ENCODE measurements around the gene SCN11A.
"Not testable (repeated sequence)": the region's sequence is repeated elsewhere in the genome, so short reads cannot be mapped to it uniquely, and the experiment has no call there.

Gene SCN11A

DNA sequence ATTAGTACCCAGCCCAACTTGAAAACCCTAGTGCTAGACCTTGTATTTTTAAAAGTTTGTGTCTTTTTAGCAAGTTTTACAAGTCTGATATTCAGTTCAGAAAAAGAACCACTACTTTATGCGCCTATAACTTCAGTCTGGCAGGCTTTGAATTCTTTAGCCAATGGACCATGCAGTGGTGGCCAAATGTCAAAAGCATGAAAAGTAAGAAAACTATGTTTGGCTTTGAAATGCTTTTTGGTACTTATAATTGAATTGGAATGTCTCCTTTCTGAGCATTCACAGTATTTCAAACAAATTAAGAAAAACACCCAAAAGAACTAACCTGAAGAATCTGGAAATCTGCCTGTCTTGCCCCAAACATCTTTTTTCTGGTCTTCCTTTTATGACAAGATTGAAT lies 12.9 kb upstream of the SCN11A start:
- DNase-seq, result no peak

DNA sequence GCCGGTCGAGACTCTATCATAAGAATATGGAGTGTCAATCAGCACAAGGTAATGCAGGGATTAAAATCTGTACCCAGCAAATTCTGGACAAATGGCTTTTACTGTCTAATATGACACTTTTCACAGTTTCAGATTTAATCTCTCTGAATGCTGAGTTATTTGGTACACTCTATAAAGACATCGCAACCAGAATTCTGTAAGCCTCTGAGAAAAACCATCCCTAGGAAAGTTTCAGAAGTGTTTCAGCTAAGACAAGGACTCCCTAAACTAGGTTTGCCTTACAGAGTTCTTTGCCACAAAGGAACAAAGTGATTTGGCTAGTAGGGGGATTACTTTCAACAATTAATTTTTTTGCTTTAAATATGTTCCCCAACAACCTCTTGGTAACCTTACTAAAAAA lies 11.4 kb upstream of the SCN11A start:
- DNase-seq, result no peak

DNA sequence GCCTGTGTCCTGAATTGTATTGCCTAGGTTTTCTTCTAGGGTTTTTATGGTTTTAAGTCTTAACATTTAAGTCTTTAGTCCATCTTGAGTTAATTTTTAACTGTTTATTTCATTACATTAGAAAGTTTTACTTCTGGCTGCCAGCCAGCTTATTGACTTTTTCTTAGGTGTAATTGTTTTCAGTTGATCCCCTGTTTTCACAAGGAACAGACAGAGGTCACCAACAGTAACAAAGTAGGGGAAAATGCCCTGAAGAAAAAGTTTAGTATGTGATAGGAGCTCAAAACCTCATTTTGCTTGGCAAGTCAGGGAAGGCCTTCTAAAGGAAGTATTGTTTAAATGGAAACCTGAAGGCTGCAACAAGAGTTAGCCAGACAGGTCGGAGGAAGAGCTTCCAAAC lies 10.4 kb upstream of the SCN11A start:
- DNase-seq, result no peak

DNA sequence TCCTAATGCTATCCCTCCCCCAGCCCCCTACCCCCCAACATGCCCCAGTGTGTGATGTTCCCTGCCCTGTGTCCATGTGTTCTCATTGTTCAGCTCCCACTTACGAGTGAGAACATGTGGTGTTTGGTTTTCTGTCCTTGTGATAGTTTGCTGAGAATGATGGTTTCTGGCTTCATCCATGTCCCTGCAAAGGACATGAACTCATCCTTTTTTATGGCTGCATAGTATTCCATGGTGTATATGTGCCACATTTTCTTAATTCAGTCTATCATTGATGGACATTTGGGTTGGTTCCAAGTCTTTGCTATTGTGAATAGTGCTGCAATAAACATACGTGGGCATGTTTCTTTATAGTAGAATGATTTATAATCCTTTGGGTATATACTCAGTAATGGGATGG lies 9.5 kb upstream of the SCN11A start:
- not testable (repeated sequence) for DNase-seq

DNA sequence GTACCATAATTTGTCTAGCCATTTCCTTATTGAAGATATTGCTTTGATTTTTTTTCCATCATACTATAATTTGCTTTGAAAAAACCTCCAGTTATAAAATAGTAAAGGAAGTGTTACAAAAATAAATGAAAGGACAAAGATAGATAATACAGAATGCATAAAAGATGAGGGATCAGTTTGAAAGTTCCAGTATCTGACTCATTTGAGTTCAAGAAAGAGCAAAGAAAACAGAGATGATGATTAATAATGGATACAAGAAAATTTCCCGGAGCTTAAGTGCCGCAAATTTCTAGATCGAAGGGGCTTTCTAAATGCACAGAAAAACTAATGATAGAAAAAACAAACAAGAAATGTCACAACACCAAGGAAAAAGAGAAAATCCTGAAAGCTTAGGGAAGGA lies 4.4 kb upstream of the SCN11A start:
- DNase-seq, result no peak

DNA sequence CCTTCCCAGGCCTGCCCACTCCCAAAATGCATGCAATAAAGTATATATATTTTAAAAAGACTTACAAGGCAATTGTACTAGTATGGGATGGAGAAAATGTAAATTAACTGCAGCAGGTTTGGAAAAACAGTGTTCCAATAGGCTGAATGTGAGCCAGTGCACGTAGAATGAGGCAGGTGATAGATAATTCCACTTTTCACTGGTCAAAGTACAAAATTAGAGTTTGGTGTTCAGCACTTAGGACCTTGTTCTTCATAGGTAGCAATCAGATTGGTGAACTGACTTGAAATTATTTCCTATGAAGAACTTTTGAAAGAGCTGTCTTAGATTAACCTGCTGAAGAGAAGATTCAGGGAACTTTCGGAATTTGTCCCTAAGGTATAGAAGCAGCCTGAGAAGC lies 2.0 kb upstream of the SCN11A start:
- no peak for DNase-seq

DNA sequence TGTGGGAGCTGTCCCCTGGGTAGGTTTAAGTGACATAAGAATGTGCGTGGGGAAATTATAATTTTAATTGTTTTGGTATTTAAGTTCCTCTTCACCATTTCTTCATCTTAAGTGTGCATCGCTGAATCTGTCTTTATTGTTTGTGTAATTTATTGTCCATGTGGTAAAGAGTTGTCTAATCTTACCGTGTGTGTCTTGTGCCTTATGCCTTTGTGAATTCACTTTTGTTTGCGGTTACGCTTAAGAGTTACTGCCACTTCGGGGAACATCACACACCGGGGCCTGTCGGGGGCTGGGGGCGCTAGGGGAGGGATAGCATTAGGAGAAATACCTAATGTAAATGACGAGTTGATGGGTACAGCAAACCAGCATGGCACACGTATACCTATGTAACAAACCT lies 839 bp upstream of the SCN11A start:
- DNase-seq, result no peak

DNA sequence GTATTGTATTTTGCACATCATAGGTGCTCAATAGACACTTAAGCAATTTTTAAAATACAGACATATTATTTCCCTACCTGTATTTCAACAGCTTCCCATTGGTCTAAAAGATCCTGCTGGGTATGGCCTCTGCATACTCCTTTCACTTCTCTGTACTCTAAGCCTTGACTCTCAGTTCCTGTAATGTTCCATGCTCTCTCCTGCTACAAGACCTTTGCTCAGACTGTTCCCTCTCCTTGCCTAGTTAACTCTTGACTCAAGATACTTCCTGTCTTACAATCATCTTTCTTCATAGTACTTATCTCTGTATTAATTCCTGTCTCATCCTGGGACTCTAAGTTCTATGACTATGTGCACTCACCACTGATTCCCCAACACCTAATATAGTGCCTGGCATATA lies 1.7 kb downstream of the SCN11A start:
- no peak for DNase-seq

DNA sequence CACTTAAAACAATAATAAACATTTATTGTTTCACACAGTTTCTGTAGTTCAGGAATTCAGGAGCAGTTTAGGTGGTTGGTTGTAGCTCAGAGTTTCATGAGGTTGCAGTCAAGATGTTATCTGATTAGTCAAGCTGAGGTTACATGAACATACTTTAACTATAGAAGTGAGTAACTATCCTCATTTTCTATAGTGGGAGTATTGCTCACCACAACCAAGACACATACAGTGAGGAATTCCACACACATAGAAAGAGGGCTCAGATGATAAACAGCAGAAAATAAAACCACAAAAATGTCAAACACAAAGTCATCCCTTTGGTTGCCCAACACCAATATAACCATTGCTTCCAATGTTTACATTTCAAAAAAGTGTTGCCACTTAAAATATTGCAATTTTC lies 13.6 kb downstream of the SCN11A start:
- DNase-seq, result no peak

DNA sequence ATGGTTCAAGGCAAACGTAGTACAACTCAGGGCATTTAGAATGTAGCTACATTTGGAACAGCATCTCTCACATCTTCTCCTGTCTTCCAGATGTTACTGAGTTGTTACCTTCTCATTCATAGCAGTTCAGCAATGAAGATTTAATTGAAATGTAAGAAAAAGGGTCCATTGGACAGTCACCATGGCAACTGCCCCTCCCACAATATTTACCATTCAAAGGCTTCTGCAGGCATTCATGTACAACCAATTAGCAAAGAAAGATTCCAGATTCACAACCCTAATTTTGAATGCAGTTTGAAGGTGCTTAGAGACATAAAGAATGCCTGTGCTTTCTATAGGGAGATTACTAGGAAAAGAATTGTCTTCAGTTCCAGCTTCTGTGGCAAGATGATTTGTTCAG lies 22.2 kb downstream of the SCN11A start:
- no peak for DNase-seq

DNA sequence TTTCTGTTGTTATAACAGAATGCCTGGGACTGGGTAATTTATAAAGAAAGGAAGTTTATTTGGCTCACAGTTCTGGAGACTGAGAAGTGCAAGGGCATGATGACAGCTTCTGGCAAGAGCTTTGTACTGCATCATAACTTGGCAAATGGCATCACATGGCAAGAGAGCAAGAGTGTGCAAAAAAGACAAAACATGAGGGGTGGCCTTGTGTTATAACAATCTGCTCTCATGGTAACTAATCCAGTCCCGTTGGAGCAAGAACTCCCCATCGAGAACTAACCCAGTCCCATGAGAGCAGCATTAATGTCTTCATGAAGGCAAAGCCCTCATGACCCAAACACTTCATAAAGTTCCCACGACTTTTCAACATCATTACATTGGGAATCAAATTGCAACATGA lies 23.2 kb downstream of the SCN11A start:
- no peak for DNase-seq

DNA sequence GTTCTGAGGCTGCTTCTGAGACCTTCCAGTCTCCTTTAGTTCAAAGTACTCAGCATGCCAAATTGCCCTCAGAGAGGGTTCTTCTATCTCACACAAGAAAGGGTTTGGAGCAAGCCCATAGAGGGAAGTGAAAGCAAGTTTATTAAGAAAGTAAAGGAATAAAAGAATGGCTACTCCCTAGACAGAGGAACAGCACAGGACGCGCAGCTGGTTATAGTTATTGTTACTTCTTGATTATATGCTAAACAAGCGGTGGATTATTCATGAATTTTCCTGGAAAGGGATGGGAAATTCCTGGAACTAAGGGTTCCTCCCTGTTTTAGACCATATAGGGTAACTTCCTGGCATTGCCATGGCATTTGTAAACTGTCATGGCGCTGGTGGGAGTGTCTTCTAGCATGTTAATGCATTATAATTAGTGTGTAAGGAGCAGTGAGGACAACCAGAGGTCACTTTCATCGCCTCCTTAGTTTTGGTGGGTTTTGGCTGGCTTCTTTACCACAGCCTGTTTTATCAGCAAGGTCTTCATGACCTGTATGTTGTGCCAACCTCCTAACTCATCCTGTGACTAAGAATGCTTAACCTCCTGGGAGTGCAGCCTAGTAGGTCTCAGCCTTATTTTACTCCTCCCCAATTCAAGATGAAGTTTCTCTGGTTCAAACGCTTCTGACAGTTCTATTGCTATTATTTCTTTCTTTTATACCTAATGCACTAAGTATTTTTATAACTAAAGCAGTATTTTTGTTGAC lies 26.3 kb downstream of the SCN11A start:
- DNase-seq, result no peak

DNA sequence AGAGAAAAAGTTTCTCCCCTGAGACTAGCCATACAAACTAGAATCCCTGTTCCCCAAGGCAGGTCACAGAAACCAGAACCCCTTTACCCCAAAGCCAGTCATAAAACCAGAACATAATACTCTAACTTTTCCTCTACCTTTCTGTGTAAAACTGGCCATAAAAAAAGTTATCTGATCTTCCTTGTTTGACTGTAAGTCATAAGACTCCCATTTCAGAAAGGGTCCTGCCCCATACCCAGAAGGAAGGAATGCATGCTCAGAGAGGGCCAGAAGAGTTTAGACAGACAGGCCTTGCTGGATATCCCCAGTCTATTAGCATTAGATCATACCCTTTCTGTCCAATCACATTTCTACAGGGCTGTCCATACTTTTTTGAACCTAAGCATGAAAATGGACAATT lies 27.2 kb downstream of the SCN11A start:
- no peak for DNase-seq

DNA sequence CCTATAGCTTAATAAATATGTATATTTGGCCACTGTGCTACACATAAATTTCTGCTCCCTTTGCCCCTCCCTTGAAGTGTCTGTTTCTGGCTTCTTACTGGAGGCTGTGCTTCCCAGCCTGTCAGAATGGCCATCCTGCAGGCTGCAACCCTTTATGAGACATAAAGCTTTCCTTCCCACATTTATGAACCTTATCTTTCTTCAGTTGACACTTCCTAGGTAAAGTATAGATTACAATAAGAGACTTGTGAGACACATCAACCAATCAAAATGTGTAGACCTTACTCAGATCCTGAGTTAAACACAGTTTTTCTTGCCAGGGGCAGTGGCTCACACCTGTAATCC lies 29.5 kb downstream of the SCN11A start:
- DNase-seq, result no peak

DNA sequence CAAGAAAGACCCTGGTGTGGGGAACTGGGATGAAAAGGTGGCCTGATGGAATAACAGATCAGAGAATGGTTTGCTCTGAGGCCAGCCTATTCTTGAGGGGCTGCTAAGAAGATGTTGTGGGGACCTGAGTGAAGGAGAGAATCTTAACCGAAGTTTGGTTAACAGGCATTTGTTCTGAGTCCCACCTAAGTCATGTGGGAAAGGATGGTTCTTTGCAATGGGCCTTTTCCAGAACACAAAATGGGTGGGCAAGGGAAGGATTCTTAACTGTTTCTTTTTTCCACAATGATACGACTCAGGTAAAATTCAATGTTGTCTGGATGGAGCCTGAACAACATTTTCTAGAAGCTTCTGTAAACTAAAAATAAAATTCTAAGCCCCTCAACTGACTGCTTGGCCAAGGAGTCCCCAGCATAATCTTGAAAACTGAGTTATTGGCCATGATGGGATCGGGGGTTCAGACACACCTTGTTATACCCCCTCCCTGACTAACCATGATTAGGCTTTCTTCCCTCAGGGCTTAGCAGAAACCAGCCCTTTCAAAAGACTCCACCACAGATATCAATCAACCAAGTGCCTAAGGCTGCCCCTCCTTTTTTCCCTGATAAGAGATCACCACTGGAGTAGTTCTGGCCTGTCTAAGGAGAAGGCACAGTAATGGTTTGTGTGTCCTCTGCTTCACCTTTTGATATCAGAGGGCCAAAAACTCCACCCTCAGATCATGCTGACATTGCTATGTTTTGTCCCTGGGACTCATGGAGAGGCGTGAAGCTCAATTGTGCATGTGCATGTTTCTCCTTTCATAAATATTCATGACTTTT lies 30.1 kb downstream of the SCN11A start:
- no peak for DNase-seq

DNA sequence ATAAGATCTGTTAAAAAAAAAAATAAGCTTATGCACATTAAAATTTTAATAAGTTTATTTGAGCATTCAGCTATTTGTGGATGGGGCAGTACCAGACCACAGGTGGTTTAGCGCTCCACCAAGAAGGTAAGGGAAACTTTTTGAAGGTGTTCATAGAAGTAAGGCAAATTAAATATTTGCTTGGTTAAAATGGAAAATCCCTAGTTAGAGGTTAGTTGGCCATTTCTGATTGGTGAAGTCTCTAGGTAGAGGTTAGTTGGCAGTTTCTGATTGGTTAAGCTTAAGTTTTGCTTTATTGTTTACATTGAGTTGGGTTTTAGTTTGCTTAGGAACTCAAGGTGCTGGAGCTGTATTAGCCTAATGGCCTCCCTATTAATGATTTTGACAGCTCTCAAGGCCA lies 30.7 kb downstream of the SCN11A start:
- no peak for DNase-seq

DNA sequence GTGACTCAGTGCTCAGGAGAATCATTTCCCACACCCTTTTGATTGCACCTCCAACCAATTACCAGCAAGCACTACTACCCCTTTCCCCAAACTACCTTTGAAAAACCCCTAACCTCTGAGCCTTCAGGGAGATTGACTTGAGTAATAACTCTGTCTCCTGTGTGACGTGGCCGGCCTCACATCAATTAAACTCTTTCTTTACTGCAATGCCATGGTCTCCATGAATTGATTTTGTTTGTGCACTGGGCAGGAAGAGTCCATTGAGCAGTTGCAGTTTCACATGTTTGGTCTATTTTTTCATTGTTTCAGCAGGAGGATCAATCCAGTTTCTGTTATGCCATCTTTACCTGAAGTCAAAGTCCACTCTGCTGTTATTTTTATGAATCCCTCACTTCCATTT lies 32.4 kb downstream of the SCN11A start:
- no peak for DNase-seq

DNA sequence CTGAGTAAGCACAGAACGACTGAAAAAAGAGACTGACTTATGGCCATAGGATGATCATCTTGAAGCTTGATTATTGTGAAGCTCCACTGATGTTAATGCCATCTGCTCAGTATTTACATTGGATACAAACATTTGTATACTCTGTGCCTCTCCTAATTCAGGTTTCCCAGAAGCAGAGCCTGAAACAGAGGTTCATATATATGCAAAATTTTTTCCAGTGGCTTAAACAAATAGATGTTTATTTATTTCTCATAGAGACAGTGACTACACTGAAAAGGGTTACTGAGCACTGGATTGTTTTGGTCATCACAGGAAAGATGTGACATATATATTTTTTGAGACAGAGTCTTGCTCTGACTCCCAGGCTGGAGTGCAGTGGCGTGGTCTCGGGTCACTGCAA lies 36.3 kb downstream of the SCN11A start:
- DNase-seq, result no peak

DNA sequence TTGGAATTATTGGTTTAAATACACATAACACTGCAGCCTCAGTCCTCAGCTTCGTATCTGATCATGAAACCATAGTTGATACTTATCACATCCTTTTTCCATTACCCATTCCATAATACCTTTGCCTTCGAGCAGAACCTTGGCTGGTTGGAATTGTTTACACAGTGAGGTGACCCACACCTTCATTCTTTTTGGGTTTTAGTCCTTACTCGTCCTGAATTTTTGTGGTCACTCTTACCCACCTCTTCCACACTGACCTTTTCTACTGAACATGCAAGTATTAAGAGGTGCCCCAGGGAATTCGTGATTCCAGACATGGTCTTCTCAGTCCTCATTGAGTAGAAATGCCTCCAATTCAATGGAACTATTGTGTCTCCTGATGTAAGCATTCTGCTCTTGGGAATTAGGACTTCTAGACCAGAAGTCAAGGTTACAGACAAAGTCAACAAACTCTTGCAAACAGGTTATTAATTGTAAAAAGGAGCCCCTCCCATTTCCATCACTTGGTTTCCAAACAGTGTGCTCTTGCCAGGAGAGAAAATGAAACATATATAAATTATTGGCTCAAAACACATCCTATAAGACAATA lies 37.7 kb downstream of the SCN11A start:
- DNase-seq, result no peak

DNA sequence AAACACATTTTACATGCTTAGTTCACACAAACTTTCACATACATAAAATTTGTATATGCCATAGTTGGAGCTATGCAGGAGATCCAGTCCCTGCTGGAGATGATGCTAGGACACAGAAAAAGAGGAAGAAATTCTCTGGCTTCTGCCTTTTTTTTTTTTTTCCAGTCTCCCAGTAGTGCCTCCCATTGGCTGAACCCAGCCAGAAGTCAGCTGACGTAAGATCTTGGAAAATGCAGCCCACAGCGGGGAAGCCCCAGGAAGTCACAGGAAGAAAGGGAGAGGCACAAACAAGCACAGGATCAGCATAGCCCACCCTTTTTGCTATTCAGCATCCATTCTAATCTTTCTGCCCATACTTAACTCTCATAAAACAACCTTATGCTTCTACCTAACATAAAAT lies 38.5 kb downstream of the SCN11A start:
- no peak for DNase-seq

DNA sequence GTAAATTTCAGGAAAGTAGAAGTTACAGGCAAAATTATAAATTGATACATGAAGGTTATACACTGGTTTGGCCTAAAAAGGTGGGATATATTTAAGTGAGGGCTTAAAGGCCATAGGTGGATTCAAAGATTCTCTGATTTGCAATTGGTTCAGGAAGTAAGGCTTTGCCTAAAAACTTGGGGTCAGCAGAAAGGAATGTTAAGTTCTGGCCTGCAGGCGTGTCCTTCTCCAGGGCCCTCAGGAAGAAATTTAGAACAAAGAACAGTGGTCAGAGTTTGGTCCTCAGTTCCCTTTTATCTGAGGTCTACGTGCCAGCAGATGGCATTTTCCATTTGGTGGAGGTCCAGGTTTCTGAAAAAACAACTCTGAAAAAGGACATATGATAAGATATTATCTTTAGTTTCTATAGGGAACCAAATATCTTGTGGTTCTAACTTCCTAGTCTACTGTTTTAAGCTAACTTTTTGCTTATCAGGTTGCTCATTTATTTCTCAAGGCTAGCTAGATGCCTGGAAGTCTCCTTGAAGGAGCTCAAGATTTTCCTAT lies 40.5 kb downstream of the SCN11A start:
- no peak for DNase-seq

DNA sequence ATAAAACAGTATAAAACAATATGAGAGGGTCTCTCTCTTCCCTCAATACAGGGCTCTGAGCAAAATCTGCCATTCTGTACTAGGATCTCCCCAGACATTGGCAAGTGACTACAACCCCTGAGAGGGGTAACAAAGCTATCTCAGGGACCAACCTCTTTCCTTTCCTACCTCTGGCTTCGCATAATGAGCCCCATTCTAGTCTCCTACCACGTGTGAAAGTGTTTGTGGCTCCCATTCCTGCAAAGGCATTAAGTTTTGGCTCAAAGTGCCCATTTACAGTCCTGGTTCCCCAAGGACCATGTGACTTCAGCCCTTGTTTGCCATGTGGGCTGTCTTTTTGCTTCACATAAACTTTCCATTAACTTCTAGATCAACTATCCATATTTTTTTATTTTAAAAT lies 46.4 kb downstream of the SCN11A start:
- no peak for DNase-seq

Measured in activated CD4-positive, alpha-beta T cell treated with anti-CD3 and anti-CD28 coated beads, Interleukin-2, amount 50 U/mL, for 4 hours (primary cell).